Measurements from ENCODE around the gene CCDC6. TPM values are rescaled to one million over a fixed set of nuclear protein-coding genes. Genes with fewer than 3 reads are reported as not detected.
"Not testable (repeated sequence)": the region's sequence is repeated elsewhere in the genome, so short reads cannot be mapped to it uniquely, and the experiment has no call there.

CCDC6 gene
- total RNA-seq, 1 experiment from 2014 or later, result 50.9 TPM

- Histone ChIP-seq H3K9me2 (replicated peaks; ENCODE audit: insufficient read depth, low read length) (no peaks in the 10 kb centered on the region), H3K4me2 (ENCODE audit: low read depth, low read length, poor library complexity, severe bottlenecking) (peak overlapping the region; percentile 56)
Measured at GRCh38 chr10:59877191-59877671, 29.1 kb downstream of the CCDC6 start.

GRCh38 chr10:59876695-59877094, 29.7 kb downstream of the CCDC6 start:
- Histone ChIP-seq H3K27ac (ENCODE audit: low read length) (peak overlapping the region; percentile 82), H3K9ac (ENCODE audit: low read length) (peak overlapping the region; percentile 33), H2AFZ (ENCODE audit: low read length) (no peak overlapping the region), H3K4me2 (ENCODE audit: low read depth, low read length, poor library complexity, severe bottlenecking) (peak overlapping the region; percentile 56), H3K9me2 (replicated peaks; ENCODE audit: insufficient read depth, low read length) (no peaks in the 10 kb centered on the region), H4K20me1 (ENCODE audit: insufficient read depth, low read depth, low read length) (no peaks in the 10 kb centered on the region), H3K4me1 (ENCODE audit: low read length) (peaks cover 99% of the 10 kb centered on the region), H3K9me3 (ENCODE audit: low read length) (no peaks in the 10 kb centered on the region), H3K79me2 (ENCODE audit: low read length) (peaks cover 100% of the 10 kb centered on the region), H3K27me3 (ENCODE audit: low read length) (no peaks in the 10 kb centered on the region), H3K4me3 (ENCODE audit: low read length) (0 out of 2 replicates have a peak overlapping the region, but pooled peaks have one; percentile 6), H3K36me3 (ENCODE audit: insufficient read depth, low read length) (no peaks in the 10 kb centered on the region)
- no peak for DNase-seq

More at GRCh38 chr10:59877191-59877671, 29.1 kb downstream of the CCDC6 start:
- Histone ChIP-seq H3K4me1 (ENCODE audit: low read length) (peaks cover 97% of the 10 kb centered on the region), H3K9ac (ENCODE audit: low read length) (peak overlapping the region; percentile 11), H3K36me3 (ENCODE audit: insufficient read depth, low read length) (no peaks in the 10 kb centered on the region), H3K27me3 (ENCODE audit: low read length) (no peaks in the 10 kb centered on the region), H2AFZ (ENCODE audit: low read length) (no peak overlapping the region), H3K4me3 (ENCODE audit: low read length) (peak overlapping the region; percentile 6; the same call in 1 of the 2 replicates), H4K20me1 (ENCODE audit: insufficient read depth, low read depth, low read length) (no peaks in the 10 kb centered on the region), H3K79me2 (ENCODE audit: low read length) (peaks cover 97% of the 10 kb centered on the region), H3K27ac (ENCODE audit: low read length) (peak overlapping the region; percentile 82), H3K9me3 (ENCODE audit: low read length) (no peaks in the 10 kb centered on the region)
- DNase-seq, result no peak

GRCh38 chr10:59876208-59876607, 30.1 kb downstream of the CCDC6 start:
- not testable (repeated sequence) for H2AFZ ChIP-seq (ENCODE audit: low read length); H3K4me3 ChIP-seq (ENCODE audit: low read length); H3K36me3 ChIP-seq (ENCODE audit: insufficient read depth, low read length); H3K27me3 ChIP-seq (ENCODE audit: low read length); H4K20me1 ChIP-seq (ENCODE audit: insufficient read depth, low read depth, low read length); H3K9me2 ChIP-seq (replicated peaks; ENCODE audit: insufficient read depth, low read length); H3K9me3 ChIP-seq (ENCODE audit: low read length)
- Histone ChIP-seq H3K79me2 (ENCODE audit: low read length) (peaks cover 100% of the 10 kb centered on the region), H3K4me2 (ENCODE audit: low read depth, low read length, poor library complexity, severe bottlenecking) (peak overlapping the region; percentile 56), H3K4me1 (ENCODE audit: low read length) (peaks cover 94% of the 10 kb centered on the region), H3K9ac (ENCODE audit: low read length) (peak overlapping the region; percentile 33), H3K27ac (ENCODE audit: low read length) (peak overlapping the region; percentile 82)
- peak; percentile 68 for DNase-seq

GRCh38 chr10:59873896-59874295, 32.5 kb downstream of the CCDC6 start:
- peak overlapping the region; percentile 43 for H3K9ac ChIP-seq (ENCODE audit: low read length)
- H3K9me2 ChIP-seq (replicated peaks; ENCODE audit: insufficient read depth, low read length), result no peaks in the 10 kb centered on the region
- peak overlapping the region; percentile 35 for H3K4me3 ChIP-seq (ENCODE audit: low read length)
- peak; percentile 70 for DNase-seq
- no peak overlapping the region for H2AFZ ChIP-seq (ENCODE audit: low read length)
- H3K9me3 ChIP-seq (ENCODE audit: low read length), result no peaks in the 10 kb centered on the region
- peaks cover 2% of the 10 kb centered on the region; the same call in 1 of the 2 replicates for H4K20me1 ChIP-seq (ENCODE audit: insufficient read depth, low read depth, low read length)
- H3K36me3 ChIP-seq (ENCODE audit: insufficient read depth, low read length), result no peaks in the 10 kb centered on the region
- peaks cover 99% of the 10 kb centered on the region for H3K79me2 ChIP-seq (ENCODE audit: low read length)
- no peaks in the 10 kb centered on the region for H3K27me3 ChIP-seq (ENCODE audit: low read length)
- peak overlapping the region; percentile 85 for H3K27ac ChIP-seq (ENCODE audit: low read length)
- peak overlapping the region; percentile 72 for H3K4me2 ChIP-seq (ENCODE audit: low read depth, low read length, poor library complexity, severe bottlenecking)
- peaks cover 76% of the 10 kb centered on the region for H3K4me1 ChIP-seq (ENCODE audit: low read length)

GRCh38 chr10:59872892-59873463, 33.4 kb downstream of the CCDC6 start:
- Histone ChIP-seq H2AFZ (ENCODE audit: low read length) (no peak overlapping the region), H3K36me3 (ENCODE audit: insufficient read depth, low read length) (no peaks in the 10 kb centered on the region), H3K9me3 (ENCODE audit: low read length) (no peaks in the 10 kb centered on the region), H4K20me1 (ENCODE audit: insufficient read depth, low read depth, low read length) (peaks cover 4% of the 10 kb centered on the region; the same call in 1 of the 2 replicates), H3K27me3 (ENCODE audit: low read length) (no peaks in the 10 kb centered on the region), H3K27ac (ENCODE audit: low read length) (peak overlapping the region; percentile 85), H3K4me2 (ENCODE audit: low read depth, low read length, poor library complexity, severe bottlenecking) (peak overlapping the region; percentile 72), H3K9ac (ENCODE audit: low read length) (peak overlapping the region; percentile 14; the same call in 1 of the 2 replicates), H3K4me3 (ENCODE audit: low read length) (no peak overlapping the region), H3K9me2 (replicated peaks; ENCODE audit: insufficient read depth, low read length) (no peaks in the 10 kb centered on the region), H3K4me1 (ENCODE audit: low read length) (peaks cover 70% of the 10 kb centered on the region), H3K79me2 (ENCODE audit: low read length) (peaks cover 99% of the 10 kb centered on the region)
- no peak for DNase-seq

GRCh38 chr10:59870152-59870551, 36.2 kb downstream of the CCDC6 start:
- Histone ChIP-seq H3K9ac (ENCODE audit: low read length) (no peak overlapping the region), H3K79me2 (ENCODE audit: low read length) (peaks cover 99% of the 10 kb centered on the region), H3K27me3 (ENCODE audit: low read length) (no peaks in the 10 kb centered on the region), H3K9me2 (replicated peaks; ENCODE audit: insufficient read depth, low read length) (no peaks in the 10 kb centered on the region), H3K4me2 (ENCODE audit: low read depth, low read length, poor library complexity, severe bottlenecking) (no peak overlapping the region), H3K36me3 (ENCODE audit: insufficient read depth, low read length) (no peaks in the 10 kb centered on the region), H2AFZ (ENCODE audit: low read length) (no peak overlapping the region), H3K27ac (ENCODE audit: low read length) (no peak overlapping the region), H3K9me3 (ENCODE audit: low read length) (no peaks in the 10 kb centered on the region), H4K20me1 (ENCODE audit: insufficient read depth, low read depth, low read length) (peaks cover 10% of the 10 kb centered on the region; the same call in 1 of the 2 replicates), H3K4me3 (ENCODE audit: low read length) (no peak overlapping the region), H3K4me1 (ENCODE audit: low read length) (peaks cover 54% of the 10 kb centered on the region)
- no peak for DNase-seq

- H3K27me3 ChIP-seq (ENCODE audit: low read length), result no peaks in the 10 kb centered on the region
- H3K36me3 ChIP-seq (ENCODE audit: insufficient read depth, low read length), result no peaks in the 10 kb centered on the region
- no peak overlapping the region for H3K27ac ChIP-seq (ENCODE audit: low read length)
- peaks cover 99% of the 10 kb centered on the region for H3K79me2 ChIP-seq (ENCODE audit: low read length)
- DNase-seq, result no peak
- H4K20me1 ChIP-seq (ENCODE audit: insufficient read depth, low read depth, low read length), result peaks cover 10% of the 10 kb centered on the region; the same call in 1 of the 2 replicates
- peaks cover 53% of the 10 kb centered on the region for H3K4me1 ChIP-seq (ENCODE audit: low read length)
- no peak overlapping the region for H3K4me3 ChIP-seq (ENCODE audit: low read length)
- H3K9me3 ChIP-seq (ENCODE audit: low read length), result no peaks in the 10 kb centered on the region
- H3K4me2 ChIP-seq (ENCODE audit: low read depth, low read length, poor library complexity, severe bottlenecking), result no peak overlapping the region
- no peaks in the 10 kb centered on the region for H3K9me2 ChIP-seq (replicated peaks; ENCODE audit: insufficient read depth, low read length)
- H3K9ac ChIP-seq (ENCODE audit: low read length), result no peak overlapping the region
- no peak overlapping the region for H2AFZ ChIP-seq (ENCODE audit: low read length)
Measured at GRCh38 chr10:59869594-59869940, 36.8 kb downstream of the CCDC6 start.

GRCh38 chr10:59868696-59869593, 37.4 kb downstream of the CCDC6 start:
- H3K9ac ChIP-seq (ENCODE audit: low read length), result no peak overlapping the region
- peaks cover 99% of the 10 kb centered on the region for H3K79me2 ChIP-seq (ENCODE audit: low read length)
- H4K20me1 ChIP-seq (ENCODE audit: insufficient read depth, low read depth, low read length), result peaks cover 10% of the 10 kb centered on the region; the same call in 1 of the 2 replicates
- no peak overlapping the region for H2AFZ ChIP-seq (ENCODE audit: low read length)
- H3K9me2 ChIP-seq (replicated peaks; ENCODE audit: insufficient read depth, low read length), result no peaks in the 10 kb centered on the region
- no peak overlapping the region for H3K27ac ChIP-seq (ENCODE audit: low read length)
- H3K9me3 ChIP-seq (ENCODE audit: low read length), result no peaks in the 10 kb centered on the region
- H3K4me1 ChIP-seq (ENCODE audit: low read length), result peaks cover 51% of the 10 kb centered on the region
- H3K4me3 ChIP-seq (ENCODE audit: low read length), result no peak overlapping the region
- no peaks in the 10 kb centered on the region for H3K36me3 ChIP-seq (ENCODE audit: insufficient read depth, low read length)
- no peak overlapping the region for H3K4me2 ChIP-seq (ENCODE audit: low read depth, low read length, poor library complexity, severe bottlenecking)
- H3K27me3 ChIP-seq (ENCODE audit: low read length), result no peaks in the 10 kb centered on the region
- no peak for DNase-seq

Measured in Karpas-422 (cell line).